EL (cell line): Measurements from ENCODE around the gene KLHL18.
"Not testable (repeated sequence)": the region's sequence is repeated elsewhere in the genome, so short reads cannot be mapped to it uniquely, and the experiment has no call there.

ENCODE experiments used
- DNase-seq: peaks from one replicate; pipeline ENCODE4 v3.0.0-alpha.2; 2016

Gene KLHL18

GRCh38 chr3:47365213-47366153 is 82.7 kb downstream of the KLHL18 start:
- DNase-seq, result peak; percentile 82

- DNase-seq, result no peak
These were observed 84.1 kb downstream of the KLHL18 start for GRCh38 chr3:47366833-47367232.

DNA sequence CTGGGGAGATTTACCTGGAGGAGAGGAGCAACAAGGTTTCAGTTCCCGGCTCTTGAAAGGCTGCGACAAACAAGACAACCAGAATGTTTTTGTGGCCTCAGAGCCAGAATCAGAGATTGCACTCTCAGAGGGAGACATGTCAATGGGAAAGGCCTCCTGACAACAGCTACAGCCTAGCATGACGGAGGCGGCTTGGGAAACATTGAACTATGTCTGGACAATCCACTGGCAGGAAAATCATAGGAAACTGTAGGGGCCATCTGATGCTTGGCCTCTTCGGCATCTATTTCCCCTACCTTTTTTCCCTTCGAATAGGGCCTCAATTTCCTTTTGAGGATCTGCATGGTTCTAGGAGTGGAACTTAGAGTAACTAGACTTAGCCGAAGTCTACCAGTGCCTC is 84.9 kb downstream of the KLHL18 start:
- no peak for DNase-seq

GRCh38 chr3:47370020-47370419 is 87.3 kb downstream of the KLHL18 start:
- DNase-seq, result not testable (repeated sequence)

GRCh38 chr3:47370887-47371697 is 88.3 kb downstream of the KLHL18 start:
- no peak for DNase-seq

DNA sequence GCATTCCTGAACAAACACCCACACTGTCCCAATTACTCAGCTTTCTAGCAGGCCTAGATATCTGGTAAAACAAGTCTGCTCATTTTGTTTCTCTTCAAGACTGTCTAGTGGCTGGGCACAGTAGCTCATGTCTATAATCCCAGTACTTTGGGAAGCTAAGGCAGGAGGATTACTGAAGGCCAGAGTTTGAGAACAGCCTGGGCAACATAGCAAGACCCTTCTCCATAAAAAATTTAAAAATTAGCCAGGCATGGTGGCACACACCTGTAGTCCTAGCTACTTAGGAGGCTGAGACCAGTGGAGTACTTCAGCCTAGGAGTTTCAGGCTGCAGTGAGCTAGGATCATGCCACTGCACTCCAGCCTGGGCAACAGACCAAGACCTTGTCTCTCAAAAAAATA is 91.8 kb downstream of the KLHL18 start:
- no peak for DNase-seq

GRCh38 chr3:47376393-47376792 is 93.6 kb downstream of the KLHL18 start:
- DNase-seq, result no peak

DNA sequence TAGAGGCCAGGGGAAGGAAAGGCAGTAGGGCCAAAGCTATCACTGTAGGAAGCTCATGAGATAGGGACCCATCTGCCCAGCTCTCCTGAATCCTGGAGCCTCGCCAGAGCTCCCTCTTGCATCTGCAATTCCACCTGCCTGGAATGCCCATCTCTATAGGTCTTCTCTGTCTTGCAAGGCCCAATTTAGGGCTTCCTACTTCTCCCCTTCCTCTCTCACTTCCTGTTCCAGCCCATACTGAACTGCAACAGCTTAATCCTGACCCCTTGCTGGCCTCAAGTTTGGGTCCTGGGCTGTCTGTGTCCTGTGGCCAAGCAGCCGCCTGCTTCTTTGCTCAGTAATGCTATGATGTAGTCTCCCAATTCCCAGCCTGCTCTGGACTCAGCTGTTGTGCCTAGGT is 94.4 kb downstream of the KLHL18 start:
- DNase-seq, result no peak

GRCh38 chr3:47378869-47379268 is 96.1 kb downstream of the KLHL18 start:
- DNase-seq, result no peak

- DNase-seq, result no peak
These were observed 96.7 kb downstream of the KLHL18 start for GRCh38 chr3:47379411-47379899.

DNA sequence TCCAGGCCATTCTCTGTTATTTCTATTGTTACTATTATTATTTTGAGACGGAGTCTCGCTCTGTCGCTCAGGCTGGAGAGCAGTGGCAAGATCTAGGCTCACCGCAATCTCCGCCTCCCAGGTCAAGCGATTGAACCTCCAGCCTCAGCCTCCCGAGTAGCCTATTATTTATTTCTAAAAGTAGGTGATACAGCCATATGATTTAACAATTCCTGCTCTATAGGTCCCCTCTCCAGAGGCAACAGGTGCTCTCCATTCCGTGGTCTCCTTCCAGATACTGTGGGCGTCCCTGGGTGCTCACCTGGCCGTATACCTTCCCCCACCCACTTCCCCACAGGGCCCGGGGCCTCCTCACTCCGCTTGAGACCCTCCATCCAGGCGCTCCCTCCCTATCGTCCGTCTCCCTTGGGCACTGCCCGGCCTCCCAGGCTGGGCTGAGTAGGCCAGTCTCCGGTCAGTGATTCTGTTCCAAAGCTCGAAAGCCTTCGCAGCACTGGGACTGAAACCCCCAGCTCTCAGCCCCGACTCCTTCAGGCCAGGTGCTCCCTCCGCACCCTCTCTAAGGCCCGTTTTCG is 97.4 kb downstream of the KLHL18 start:
- no peak for DNase-seq

GRCh38 chr3:47380601-47381316 is 98.0 kb downstream of the KLHL18 start, which contains the start of gene PTPN23:
Gene PTPN23 (plus strand): TSS chr3:47381021. CDS start chr3:47381097, 76 bp downstream.
- peak; percentile 99 for DNase-seq

GRCh38 chr3:47381317-47382157 is 98.8 kb downstream of the KLHL18 start:
- DNase-seq, result peak; percentile 93

DNA sequence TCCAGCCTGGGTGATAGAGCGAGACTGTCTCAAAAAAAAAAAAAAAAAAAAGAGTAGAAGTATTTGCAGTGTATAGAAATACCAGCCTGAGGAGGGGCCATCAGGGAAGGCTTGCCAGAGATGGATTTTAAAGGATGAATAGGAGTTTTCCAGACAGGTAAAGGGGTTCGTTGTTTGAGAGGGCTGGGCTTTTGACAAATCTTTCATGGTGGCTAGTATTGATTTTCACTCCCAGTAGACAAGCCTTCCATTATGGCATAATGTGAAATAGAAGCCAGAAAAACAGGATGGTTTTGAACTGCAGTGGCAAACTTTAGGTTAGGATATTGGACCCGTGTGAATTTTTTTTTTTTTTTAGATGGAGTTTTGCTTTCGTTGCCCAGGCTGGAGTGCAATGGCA is 101.7 kb downstream of the KLHL18 start:
- DNase-seq, result no peak

- no peak for DNase-seq
These were observed 102.3 kb downstream of the KLHL18 start for GRCh38 chr3:47385007-47385406.

DNA sequence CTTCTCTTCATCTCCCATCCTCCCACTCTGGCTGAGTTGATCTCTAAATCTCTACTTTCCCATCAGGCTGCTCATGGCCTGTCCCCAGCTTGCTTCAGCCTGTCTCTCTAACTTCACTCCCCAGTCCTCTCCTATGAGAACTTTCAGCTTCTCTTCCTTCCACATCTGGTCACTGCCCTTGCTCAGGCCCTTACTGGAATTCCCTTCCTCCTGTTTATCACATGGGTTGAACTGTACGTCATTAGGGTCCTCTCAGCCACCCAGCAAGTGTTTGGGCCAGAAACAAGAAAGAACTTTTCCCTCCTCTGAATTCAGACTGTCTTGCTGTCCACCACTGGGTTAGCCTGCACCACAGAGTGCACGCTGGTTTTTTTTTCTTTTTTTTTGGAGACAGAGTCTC is 103.1 kb downstream of the KLHL18 start:
- DNase-seq, result no peak

DNA sequence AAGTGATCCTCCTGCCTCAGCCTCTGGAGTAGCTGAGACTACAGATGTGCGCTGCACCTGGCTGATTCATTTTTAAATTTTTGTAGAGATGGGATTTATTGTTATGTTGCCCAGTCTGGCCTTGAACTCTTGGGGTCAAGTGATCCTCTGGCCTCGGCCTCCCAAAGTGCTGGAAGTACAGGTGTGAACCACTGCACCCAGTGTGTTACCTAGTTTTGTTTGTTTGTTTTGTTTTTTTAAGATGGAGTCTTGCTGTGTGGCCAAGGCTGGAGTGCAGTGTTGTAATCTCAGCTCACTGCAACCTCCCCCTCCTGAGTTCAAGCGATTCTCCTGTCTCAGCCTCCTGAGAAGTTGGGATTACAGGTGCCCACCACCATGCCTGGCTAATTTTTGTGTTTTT is 110.2 kb downstream of the KLHL18 start:
- no peak for DNase-seq

DNA sequence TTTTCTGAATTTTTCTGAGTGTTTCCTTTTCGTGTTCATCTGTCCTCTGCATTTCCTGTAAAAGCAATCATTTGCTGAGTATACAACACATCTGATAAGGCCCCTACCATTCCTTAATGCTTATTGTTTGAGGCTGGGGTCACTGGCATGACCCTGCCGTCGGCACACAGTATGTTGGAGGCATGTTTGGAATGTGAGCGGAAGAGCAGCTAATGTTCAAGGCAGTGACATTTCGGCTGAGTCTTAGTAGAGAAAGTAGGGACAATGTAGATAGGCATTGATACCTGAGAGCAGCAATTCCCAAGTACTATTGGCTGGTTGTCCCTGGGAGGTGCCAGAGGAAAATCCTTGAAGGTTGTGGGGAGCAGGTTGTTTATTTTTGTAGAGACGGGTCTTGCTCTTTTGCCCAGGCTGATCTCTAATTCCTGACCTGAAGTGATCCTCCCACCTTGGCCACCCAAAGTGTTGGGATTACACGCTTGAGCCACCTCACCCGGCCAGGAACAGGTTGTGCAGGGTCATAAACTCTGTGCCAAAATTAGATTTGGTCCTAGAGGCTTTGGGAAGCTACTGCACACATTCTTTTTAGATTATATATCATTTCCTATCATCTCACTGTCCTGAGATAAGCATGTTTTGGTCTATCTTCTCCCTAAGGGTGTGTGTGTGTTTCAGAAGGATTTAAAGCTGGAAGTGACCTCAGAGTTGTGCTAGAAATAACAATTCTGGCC is 111.6 kb downstream of the KLHL18 start:
- DNase-seq, result peak; percentile 88

- peak; percentile 44 for DNase-seq
These were observed 112.1 kb downstream of the KLHL18 start for GRCh38 chr3:47394881-47395280.
